WTC11 (cell line): Measurements from ENCODE around the gene PIGN. TPM values are rescaled to one million over a fixed set of nuclear protein-coding genes. Genes with fewer than 3 reads are reported as not detected.
"Not testable (repeated sequence)": the region's sequence is repeated elsewhere in the genome, so short reads cannot be mapped to it uniquely, and the experiment has no call there.

ENCODE experiments used
- ATAC-seq: fragments of 200-7000 bp; cut with Tn5 transposase; 2 replicates; pipeline ENCODE4 v1.10.0; 2021; ENCODE audit warnings: mild to moderate bottlenecking, moderate library complexity
- CTCF ChIA-PET: fragments of 300-600 bp; sonication (Branson Sonifier 250); formaldehyde crosslinking; loops from one replicate; lab custom pipeline; 2021; ENCODE audit warnings: antibody characterized with exemption; lab: Charles Lee
- POLR2A ChIA-PET: fragments of 350-600 bp; sonication (Branson Sonifier 250); formaldehyde crosslinking; loops from one replicate; lab custom pipeline; 2021; ENCODE audit warnings: antibody characterized with exemption; lab: Charles Lee
- DNase-seq: peaks from one replicate; pipeline ENCODE4 v3.0.0; 2021; ENCODE audit warnings: low spot score
- H3K27ac Mint-ChIP-seq: 2 replicates; pipeline ENCODE4 v1.8.0; 2021; ENCODE audit warnings: mixed read lengths
- H3K27me3 Mint-ChIP-seq: 2 replicates; pipeline ENCODE4 v1.8.0; 2021; ENCODE audit warnings: low read depth, mild to moderate bottlenecking, moderate library complexity, mixed read lengths
- H3K36me3 Mint-ChIP-seq: 2 replicates; pipeline ENCODE4 v1.8.0; 2021; ENCODE audit warnings: mixed read lengths
- H3K4me1 Mint-ChIP-seq: 2 replicates; pipeline ENCODE4 v1.8.0; 2022; ENCODE audit warnings: mixed read lengths
- H3K4me3 Mint-ChIP-seq: 2 replicates; pipeline ENCODE4 v1.8.0; 2021; ENCODE audit warnings: mild to moderate bottlenecking, moderate library complexity, mixed read lengths
- H3K9me3 Mint-ChIP-seq: 2 replicates; pipeline ENCODE4 v1.8.0; 2021; ENCODE audit warnings: mixed read lengths
- ATF3 ChIP-seq: sonication (generic); formaldehyde crosslinking; conservative IDR thresholded peaks from 2 replicates; pipeline ENCODE4 v1.8.1; 2022; ENCODE audit warnings: mild to moderate bottlenecking, missing genetic modification reagents
- GTF2I ChIP-seq: fragments of 250-450 bp; sonication (Bioruptor Pico); conservative IDR thresholded peaks from 2 replicates; pipeline ENCODE4 v1.4.0; 2021; ENCODE audit warnings: mild to moderate bottlenecking
- HMGXB4 ChIP-seq: sonication (generic); formaldehyde crosslinking; IDR thresholded peaks from 2 replicates; pipeline ENCODE4 v1.8.1; 2023; ENCODE audit warnings: mild to moderate bottlenecking, moderate library complexity, missing genetic modification reagents
- KAT7 ChIP-seq: sonication (generic); formaldehyde crosslinking; IDR thresholded peaks from 2 replicates; pipeline ENCODE4 v1.8.1; 2023; ENCODE audit warnings: missing genetic modification reagents, mild to moderate bottlenecking, borderline replicate concordance
- MYBL2 ChIP-seq: sonication (generic); formaldehyde crosslinking; IDR thresholded peaks from 2 replicates; pipeline ENCODE4 v1.8.1; 2023; ENCODE audit warnings: mild to moderate bottlenecking, moderate library complexity, missing genetic modification reagents
- SOX15 ChIP-seq: fragments of 250-450 bp; sonication (Bioruptor Pico); IDR thresholded peaks from 2 replicates; pipeline ENCODE4 v1.9.0; 2021; ENCODE audit warnings: mild to moderate bottlenecking
- TEAD1 ChIP-seq: sonication (generic); formaldehyde crosslinking; IDR thresholded peaks from 2 replicates; pipeline ENCODE4 v1.8.0; 2022; ENCODE audit warnings: mild to moderate bottlenecking, missing genetic modification reagents
- ZNF219 ChIP-seq: sonication (generic); formaldehyde crosslinking; IDR thresholded peaks from 2 replicates; pipeline ENCODE4 v1.8.0; 2023; ENCODE audit warnings: missing genetic modification reagents, mild to moderate bottlenecking, borderline replicate concordance
- ZNF396 ChIP-seq: fragments of 250-450 bp; sonication (Bioruptor Pico); IDR thresholded peaks from 2 replicates; pipeline ENCODE4 v1.8.0; 2021; ENCODE audit warnings: mild to moderate bottlenecking, moderate library complexity, borderline replicate concordance
- ZNF425 ChIP-seq: fragments of 250-450 bp; sonication (Bioruptor Pico); conservative IDR thresholded peaks from 2 replicates; pipeline ENCODE4 v1.9.0; 2021; ENCODE audit warnings: mild to moderate bottlenecking
- total RNA-seq: library from RNA; stranded (reverse); gene quantifications from 3 replicates; pipeline ENCODE4 v1.2.3, GENCODE V29; 2021
- TF ChIP-seq, protein P1 (sequence below): sonication (generic); formaldehyde crosslinking; IDR thresholded peaks from 2 replicates; pipeline ENCODE4 v1.8.1; 2022; ENCODE audit warnings: low read depth, missing genetic modification reagents, borderline replicate concordance
- TF ChIP-seq, protein P2 (sequence below): fragments of 250-450 bp; sonication (Bioruptor Pico); IDR thresholded peaks from 2 replicates; pipeline ENCODE4 v1.9.0; 2021; ENCODE audit warnings: moderate library complexity, mild to moderate bottlenecking, inconsistent platforms, borderline replicate concordance

PIGN gene
- total RNA-seq, 1 experiment from 2014 or later: 23.4 TPM

- TF ChIP-seq MYBL2 (CRISPR knock-in tag) (no peak), ZNF219 (CRISPR knock-in tag) (no peak), ZNF425 (CRISPR knock-in tag) (no peak), KAT7 (no peak)
- TF ChIP-seq, all 79 proteins: peak for 0
Measured at GRCh38 chr18:62037989-62038778, 148.7 kb downstream of the PIGN start (continued).

DNA sequence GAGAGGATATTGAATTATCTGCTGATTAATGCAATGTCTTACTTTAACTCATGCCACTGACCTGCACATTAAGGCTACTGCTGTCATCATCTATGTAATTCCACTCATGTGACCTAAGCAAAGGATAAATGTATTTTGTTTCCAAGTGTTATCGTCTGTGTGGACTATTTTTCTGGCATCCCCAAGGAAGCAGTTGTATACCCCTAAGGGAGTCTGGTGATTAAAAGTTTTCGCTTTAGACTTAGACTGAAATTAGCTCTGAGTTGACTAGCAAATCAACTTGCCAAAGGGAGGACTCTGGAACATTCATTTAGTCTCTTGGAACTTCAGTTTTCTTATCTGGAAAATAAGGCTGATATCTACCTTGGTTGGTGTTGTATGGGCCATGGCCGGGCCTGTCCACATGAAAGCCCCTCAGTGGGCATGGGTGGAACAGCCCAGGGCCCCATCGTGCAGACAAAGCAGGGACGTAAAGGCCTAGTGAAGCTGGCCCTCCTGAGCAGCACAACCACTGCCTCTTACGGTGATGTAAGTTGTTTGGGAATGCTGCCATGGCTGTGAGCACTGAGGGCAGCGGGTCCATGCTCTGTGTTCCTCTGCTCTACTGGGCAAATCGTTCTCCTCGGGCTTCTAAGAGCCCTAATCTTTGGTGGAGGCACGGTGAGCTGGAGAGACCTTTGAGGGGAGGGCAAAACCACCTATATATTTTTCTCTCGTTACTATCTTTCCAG lies 149.7 kb downstream of the PIGN start:
- no peak for TF ChIP-seq TEAD1
- TF ChIP-seq HMGXB4 (CRISPR knock-in tag): no peak
- TF ChIP-seq ZNF396 (CRISPR knock-in tag): no peak
- TF ChIP-seq, protein P1, sequence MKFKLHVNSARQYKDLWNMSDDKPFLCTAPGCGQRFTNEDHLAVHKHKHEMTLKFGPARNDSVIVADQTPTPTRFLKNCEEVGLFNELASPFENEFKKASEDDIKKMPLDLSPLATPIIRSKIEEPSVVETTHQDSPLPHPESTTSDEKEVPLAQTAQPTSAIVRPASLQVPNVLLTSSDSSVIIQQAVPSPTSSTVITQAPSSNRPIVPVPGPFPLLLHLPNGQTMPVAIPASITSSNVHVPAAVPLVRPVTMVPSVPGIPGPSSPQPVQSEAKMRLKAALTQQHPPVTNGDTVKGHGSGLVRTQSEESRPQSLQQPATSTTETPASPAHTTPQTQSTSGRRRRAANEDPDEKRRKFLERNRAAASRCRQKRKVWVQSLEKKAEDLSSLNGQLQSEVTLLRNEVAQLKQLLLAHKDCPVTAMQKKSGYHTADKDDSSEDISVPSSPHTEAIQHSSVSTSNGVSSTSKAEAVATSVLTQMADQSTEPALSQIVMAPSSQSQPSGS (CRISPR knock-in tag): no peak
- no peak for TF ChIP-seq GTF2I (CRISPR knock-in tag)
- TF ChIP-seq SOX15 (CRISPR knock-in tag): no peak
- TF ChIP-seq ATF3: no peak
- TF ChIP-seq, protein P2, sequence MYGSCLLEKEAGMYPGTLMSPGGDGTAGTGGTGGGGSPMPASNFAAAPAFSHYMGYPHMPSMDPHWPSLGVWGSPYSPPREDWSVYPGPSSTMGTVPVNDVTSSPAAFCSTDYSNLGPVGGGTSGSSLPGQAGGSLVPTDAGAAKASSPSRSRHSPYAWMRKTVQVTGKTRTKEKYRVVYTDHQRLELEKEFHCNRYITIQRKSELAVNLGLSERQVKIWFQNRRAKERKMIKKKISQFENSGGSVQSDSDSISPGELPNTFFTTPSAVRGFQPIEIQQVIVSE: no peak
- TF ChIP-seq, all 79 proteins: peak for 0
- Mint-ChIP-seq H3K36me3 (no peaks in the 10 kb centered on the region), H3K27me3 (no peaks in the 10 kb centered on the region; the same call in 1 of the 2 replicates), H3K4me3 (no peak overlapping the region), H3K27ac (no peak overlapping the region), H3K4me1 (no peaks in the 10 kb centered on the region), H3K9me3 (peaks cover 6% of the 10 kb centered on the region; the same call in 1 of the 2 replicates)
- DNase-seq: no peak
- ATAC-seq: no peak
- ChIA-PET POLR2A (no interaction called here), CTCF (no interaction called here)

DNA sequence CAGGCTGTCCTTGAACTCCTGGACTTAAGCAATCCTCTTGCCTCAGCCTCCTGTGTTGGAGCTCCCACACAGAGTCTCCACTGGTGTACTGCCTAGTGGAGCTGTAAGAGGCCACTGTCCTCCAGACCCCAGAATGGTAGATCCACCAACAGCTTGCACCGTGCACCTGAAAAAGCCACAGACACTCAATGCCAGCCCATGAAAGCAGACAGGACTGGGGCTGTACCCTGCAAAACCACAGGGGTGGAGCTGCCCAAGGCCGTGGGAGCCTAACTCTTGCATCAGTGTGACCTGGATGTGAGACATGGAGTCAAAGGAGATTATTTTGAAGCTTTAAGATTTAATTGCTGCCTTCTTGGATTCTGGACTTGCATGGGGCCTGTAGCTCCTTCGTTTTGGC lies 152.6 kb downstream of the PIGN start:
- H3K4me1 Mint-ChIP-seq, POLR2A ChIA-PET, H3K27ac Mint-ChIP-seq, ATAC-seq, H3K4me3 Mint-ChIP-seq, H3K36me3 Mint-ChIP-seq, DNase-seq, H3K27me3 Mint-ChIP-seq: not testable (repeated sequence)
- H3K9me3 Mint-ChIP-seq: peaks cover 13% of the 10 kb centered on the region; the same call in 1 of the 2 replicates
- CTCF ChIA-PET: interaction anchor here (1.0 kb wide), 1 partner anchor 452 kb away, joined by 3 read pairs; no protein-coding TSS in a partner anchor
